Measurements from ENCODE around the gene RABGAP1L.

DNA sequence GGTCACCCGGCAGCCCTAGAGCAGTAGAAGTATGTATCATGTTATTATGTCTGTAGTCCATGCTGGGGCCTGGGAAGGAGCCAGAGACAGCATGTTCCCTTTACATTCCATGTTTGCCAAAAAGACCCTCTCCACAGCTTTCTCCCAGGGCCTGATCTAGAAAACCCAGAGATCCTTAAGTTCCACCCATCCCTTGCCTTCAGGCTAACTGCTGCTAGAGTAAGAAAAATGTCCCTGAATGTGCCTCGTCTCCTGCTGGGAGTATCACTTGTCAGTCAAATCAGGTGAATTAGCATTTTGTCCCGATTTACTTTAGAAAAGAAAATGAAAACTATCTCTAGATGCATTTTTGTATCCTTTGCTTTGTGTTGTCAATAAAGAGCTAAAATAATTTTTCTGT is 877.2 kb downstream of the RABGAP1L start:
- no peak for TF ChIP-seq CTCF (IDR thresholded peaks at IDR 0.05 in 2 of 3, conservative IDR thresholded peaks at IDR 0.05 in 1 of 3; ENCODE audit: control insufficient read depth in 2 of 3, extremely low read depth in 1 of 3, insufficient read depth in 1 of 3, low read depth in 3 of 3, low read length in 3 of 3)
- no peak for TF ChIP-seq POLR2AphosphoS5 (IDR thresholded peaks at IDR 0.05; ENCODE audit: low read length)
- TF ChIP-seq KDM1A (IDR thresholded peaks at IDR 0.05; ENCODE audit: borderline replicate concordance): no peak
- no peak for TF ChIP-seq JUNB (IDR thresholded peaks at IDR 0.05)
- TF ChIP-seq HDAC6 (IDR thresholded peaks at IDR 0.05; ENCODE audit: unreplicated experiment): no peak
- no peak for TF ChIP-seq YY1 (IDR thresholded peaks at IDR 0.05; ENCODE audit: low read depth, low read length)
- TF ChIP-seq SMC3 (IDR thresholded peaks at IDR 0.05; ENCODE audit: borderline replicate concordance, low read length): no peak
- no peak for TF ChIP-seq CUX1 (IDR thresholded peaks at IDR 0.05; ENCODE audit: insufficient replicate concordance, low read depth, low read length)
- TF ChIP-seq BACH1 (IDR thresholded peaks at IDR 0.05; ENCODE audit: borderline replicate concordance): no peak
- no peak for TF ChIP-seq NR2C1 (IDR thresholded peaks at IDR 0.05)
- TF ChIP-seq POLR2A (IDR thresholded peaks at IDR 0.05; ENCODE audit: low read depth, low read length): no peak
- TF ChIP-seq, protein P1, sequence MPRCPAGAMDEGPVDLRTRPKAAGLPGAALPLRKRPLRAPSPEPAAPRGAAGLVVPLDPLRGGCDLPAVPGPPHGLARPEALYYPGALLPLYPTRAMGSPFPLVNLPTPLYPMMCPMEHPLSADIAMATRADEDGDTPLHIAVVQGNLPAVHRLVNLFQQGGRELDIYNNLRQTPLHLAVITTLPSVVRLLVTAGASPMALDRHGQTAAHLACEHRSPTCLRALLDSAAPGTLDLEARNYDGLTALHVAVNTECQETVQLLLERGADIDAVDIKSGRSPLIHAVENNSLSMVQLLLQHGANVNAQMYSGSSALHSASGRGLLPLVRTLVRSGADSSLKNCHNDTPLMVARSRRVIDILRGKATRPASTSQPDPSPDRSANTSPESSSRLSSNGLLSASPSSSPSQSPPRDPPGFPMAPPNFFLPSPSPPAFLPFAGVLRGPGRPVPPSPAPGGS (IDR thresholded peaks at IDR 0.05; ENCODE audit: borderline replicate concordance, insufficient read depth, low read depth, low read length, poor library complexity, severe bottlenecking): no peak
- no peak for TF ChIP-seq EP300 (IDR thresholded peaks at IDR 0.05; ENCODE audit: borderline replicate concordance in 1 of 2, control insufficient read depth in 1 of 2, low read depth in 2 of 2, low read length in 2 of 2)

All from GM12878 (cell line).